Ureter (tissue), 1 donor: ENCODE results near the gene TNFRSF8. TPM values are rescaled to one million over a fixed set of nuclear protein-coding genes. Genes with fewer than 3 reads are reported as not detected.

Experiments
- DNase-seq: peaks from one replicate; pipeline ENCODE4 v3.0.0-alpha.2; 2020; ENCODE audit warnings: low spot score
- total RNA-seq: library from RNA; stranded (reverse); gene quantifications from one replicate; pipeline ENCODE4 v1.2.4, GENCODE V29; 2023
- donor health status: DM: yes; HTN: yes; CAD: no.

The TNFRSF8 gene
- total RNA-seq, 1 donor from 2014 or later, result 0.36 TPM

DNA sequence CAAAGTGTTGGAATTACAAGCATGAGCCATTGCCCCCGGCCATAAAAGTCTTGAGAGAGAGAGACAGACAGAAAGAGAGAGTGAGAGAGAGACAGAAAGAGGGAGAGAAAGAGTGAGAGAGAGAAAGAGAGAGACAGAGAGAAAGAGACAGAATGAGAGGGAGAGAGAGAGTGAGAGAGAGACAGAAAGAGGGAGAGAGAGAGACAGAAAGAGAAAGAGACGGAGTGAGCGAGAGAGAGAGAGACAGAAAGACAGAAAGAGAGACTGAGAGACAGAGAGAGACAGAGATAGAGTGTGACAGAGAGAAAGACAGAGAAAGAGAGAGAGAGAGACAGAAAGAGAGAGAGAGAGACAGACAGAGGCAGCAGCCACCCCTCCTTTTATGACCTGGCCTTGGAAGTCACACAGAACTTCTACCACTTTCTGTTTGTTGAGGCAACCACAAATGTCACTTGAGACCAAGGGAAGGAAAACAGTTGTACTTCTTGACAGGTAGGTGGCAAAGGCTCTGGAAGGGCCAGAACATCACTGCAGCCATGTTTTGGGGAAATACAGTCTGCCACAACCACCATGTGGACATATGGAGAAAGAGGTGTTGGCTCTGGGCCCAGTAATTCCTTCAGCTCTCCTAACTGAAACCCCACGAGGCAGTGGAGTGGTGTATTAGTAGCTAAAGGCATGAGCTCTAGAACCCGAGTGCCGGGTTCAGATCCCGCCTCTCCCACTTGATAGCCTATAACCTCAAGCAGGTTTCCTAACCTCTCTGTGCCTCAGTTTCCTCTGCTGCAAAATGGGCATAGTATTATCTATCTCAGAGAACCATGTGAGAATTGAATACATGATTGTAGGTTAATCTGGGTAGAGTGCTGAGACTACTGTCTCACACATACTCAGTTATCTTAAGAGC lies 50.6 kb downstream of the TNFRSF8 start:
- no peak for DNase-seq

- DNase-seq, result no peak
Observed at GRCh38 chr1:12114340-12114683, 51.2 kb downstream of the TNFRSF8 start.

- no peak for DNase-seq
Observed at GRCh38 chr1:12114916-12115315, 51.8 kb downstream of the TNFRSF8 start.

GRCh38 chr1:12121212-12122003 lies 58.3 kb downstream of the TNFRSF8 start:
- no peak for DNase-seq

DNA sequence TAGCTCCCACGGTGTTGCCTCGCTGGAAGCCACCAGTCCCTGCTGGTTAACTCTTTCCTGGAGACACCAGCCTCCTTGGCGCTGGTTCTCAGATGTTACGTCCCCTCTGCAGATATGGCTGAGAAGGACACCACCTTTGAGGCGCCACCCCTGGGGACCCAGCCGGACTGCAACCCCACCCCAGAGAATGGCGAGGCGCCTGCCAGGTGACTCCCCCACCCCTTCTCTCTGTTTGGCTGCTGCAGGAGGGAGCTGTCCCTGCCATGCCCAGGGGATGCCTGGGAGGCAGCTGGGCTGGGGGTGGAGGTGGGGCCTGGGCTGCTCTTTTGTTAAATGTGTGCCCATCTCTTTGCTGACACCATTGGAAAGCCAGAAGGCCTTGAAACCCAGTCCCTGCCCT lies 60.1 kb downstream of the TNFRSF8 start:
- no peak for DNase-seq

DNA sequence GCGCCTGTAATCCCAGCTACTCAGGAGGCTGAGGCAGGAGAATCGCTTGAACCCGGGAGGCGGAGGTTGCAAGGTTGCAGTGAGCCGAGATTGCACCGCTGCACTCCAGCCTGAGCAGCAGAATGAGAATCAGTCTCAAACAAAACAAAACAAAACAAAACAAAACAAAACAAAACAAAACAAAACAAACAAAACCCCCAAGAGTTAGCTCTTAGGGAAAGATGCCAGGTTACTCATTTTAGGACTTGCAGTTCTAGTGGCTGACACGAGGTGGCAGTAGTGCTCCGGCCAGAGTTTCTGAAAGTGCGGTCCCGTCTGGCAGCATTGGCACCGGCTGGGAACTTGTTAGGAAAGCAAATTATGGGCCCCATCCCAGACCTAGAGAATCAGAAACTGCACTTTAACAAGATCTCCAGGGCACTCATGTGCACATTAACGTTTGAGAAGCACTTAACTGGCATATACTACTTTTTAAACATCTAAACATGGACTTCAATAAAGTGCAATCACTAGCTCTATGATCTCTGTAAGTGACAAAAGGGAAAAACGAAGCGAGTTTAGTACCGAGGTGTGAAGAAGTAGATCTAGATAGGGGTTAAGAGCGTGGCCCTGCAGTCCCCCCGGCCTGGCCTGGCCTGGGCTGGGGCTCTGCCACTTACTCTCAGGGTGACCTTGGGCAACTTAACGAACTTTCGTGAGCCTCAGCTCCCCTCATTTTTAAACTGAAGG lies 61.8 kb downstream of the TNFRSF8 start:
- peak; percentile 85 for DNase-seq

DNA sequence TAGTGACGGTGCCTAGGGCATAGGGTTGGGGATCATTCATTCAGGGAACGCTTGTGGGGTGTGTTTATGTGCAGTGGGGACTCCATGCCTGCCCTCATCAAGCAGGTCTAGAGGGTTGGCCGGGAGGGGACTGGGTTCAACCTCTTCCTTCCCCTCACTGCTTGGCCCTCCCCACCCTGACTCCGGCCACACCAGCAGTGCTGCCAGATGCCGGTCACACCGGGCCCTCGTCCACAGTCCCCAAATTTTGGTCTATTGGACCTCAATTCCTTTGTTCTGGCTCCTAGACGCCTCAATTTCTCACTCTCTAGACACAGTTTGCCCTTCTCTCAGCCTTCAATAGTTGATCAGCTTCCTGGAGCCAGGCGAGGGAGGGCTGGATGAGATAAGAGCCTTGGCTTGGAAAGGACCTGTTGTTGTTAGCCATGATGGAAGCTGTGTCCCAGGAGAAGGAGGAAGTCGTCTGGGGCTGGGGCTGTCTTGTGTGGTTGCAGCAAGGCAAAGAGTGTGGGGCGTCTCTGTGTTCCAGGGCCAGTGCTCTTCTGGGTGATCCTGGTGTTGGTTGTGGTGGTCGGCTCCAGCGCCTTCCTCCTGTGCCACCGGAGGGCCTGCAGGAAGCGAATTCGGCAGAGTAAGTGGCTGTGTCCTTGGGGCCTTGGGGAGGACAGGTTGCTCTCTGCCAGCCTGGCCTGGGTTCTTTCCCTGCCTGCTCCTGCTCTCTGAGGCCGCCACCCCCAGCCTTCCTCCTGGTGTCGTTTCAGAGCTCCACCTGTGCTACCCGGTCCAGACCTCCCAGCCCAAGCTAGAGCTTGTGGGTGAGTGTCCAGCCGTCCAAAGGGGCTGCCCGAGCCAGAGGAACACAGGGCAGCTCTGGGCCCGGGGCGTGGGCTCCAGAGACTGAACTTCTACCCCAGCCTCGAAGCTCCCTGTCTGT lies 62.6 kb downstream of the TNFRSF8 start:
- no peak for DNase-seq

GRCh38 chr1:12126781-12127180 lies 63.7 kb downstream of the TNFRSF8 start:
- DNase-seq, result no peak

- no peak for DNase-seq
Observed at GRCh38 chr1:12127206-12127810, 64.2 kb downstream of the TNFRSF8 start.

DNA sequence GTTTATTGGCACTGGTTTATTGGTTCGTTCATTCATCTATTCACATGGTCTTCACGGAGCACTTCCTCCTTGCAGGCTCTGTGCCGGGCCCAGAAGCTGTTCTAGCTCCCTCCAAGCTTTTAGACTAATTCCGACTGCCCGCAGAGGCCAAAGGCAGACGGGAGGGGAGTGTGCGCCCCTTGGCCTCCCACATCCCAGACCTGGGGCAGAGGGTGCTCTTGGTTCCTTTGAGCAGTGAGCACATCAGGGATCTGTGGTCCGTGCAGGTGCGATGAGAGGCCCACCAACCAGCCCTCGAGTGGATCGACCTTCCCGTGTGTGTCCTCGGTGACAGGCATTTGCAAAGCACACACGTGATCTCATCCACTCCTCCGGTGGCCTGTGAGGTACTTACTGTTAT lies 65.0 kb downstream of the TNFRSF8 start:
- no peak for DNase-seq

DNA sequence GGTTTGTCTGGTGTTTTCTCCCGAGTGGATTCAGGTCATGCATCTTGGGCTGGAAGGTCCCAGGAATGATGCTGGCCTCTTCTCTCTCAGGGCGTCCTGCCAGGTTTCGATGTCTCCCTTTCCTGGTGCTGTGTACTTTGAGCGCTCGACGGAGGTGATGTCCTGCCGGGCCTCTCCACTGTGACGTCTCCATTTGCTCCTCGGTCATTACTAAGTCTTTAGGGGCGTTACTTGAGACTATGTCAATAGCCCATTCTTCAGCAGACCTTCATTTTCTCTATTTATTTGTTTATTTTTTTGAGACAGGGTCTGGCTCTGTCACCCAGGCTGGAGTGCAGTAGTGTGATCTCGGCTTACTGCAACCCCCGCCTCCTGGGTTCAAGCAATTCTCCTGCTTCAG lies 66.5 kb downstream of the TNFRSF8 start:
- no peak for DNase-seq

DNA sequence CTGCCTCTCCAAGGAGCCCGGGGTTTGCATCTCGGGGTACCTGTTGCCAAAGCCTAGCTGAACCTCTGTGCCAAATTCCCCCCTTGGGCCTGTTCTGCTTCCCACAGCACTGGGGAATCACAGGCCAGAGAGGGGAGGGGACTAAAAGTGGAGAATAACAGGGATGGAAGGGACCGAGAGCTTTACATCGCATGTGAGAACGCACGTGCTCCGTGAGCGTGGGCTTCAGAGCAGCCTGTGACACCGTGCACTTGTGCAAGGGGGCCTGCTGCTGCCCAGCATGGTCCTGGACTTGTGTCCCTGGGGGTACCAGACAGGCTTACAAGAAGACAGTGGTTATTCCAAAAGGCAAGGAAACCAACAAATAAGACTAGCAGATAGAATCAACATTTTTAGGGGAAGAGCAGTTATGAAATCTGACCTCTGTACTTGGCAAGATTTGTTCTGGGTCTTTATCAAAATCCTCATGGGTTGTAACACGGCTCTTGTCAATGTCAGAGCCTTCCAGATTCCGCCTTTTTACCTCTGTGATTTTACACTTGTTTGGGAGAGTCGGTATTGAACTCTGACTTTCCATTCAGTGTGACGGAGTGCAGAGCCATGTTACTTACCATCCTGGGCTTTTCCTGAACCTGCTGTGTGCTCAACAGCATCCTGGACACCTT lies 67.5 kb downstream of the TNFRSF8 start:
- DNase-seq, result no peak

DNA sequence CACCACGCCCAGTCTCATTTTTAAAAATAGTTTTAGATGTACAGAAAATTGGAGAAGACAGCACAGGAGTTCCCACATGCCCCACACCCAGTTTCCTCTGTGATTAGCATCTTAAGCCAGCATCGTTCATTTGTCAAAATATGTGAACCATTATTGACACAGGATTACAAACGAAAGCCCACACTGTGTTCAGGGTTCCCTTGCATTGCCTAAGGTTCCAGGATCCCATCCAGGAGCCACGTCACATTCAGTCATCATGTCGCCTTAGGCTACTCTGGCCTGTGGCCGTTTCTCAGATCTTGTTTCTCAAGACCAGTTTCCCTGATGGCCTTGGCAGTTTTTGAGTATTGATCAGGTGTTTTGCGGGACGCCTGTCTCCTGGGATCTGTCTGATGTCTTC lies 69.0 kb downstream of the TNFRSF8 start:
- DNase-seq, result no peak

DNA sequence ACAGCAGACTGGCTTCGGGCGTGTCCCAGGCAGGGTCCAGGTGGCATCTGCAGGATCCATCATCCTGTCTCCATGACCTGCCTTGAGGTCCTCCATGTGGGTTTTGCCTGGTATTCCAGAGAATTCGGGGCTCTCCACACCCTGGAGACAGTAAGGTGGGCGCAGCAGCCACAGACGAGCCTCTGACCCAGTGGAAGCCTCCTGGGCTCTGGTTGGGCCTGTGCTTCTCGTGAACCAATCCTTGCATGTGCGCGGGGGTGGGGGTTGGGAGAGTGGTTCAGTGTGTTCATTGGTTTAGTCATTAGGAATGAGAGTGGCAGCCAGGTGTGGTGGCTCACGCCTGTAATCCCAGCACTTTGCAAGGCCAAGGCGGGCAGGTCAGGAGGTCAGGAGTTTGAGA lies 71.6 kb downstream of the TNFRSF8 start:
- DNase-seq, result no peak

GRCh38 chr1:12135612-12136011 lies 72.5 kb downstream of the TNFRSF8 start:
- no peak for DNase-seq

GRCh38 chr1:12136916-12137610 lies 74.0 kb downstream of the TNFRSF8 start:
- DNase-seq, result no peak

GRCh38 chr1:12138196-12139168 lies 75.4 kb downstream of the TNFRSF8 start:
- no peak for DNase-seq

DNA sequence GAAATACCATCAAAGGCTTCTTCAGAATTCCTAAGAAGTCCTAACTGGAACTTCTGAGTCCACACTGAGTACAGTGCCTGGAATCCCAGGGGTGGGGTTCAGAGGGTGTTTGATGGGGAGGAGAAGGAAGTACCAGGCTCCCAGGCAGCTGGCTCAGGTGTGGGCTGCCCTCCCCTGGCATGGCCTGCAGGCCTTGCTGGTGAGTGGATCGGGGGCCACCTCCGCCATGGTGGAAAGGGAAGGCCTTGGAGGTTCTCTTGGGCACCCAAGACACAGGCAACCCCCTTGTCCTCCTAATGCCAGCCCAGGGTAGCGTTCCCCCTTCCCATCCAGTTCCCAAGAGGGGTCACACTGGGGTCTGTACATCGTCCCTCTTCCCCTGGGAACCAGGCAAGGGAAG lies 76.9 kb downstream of the TNFRSF8 start:
- DNase-seq, result no peak
